Nephron (organoid): Measurements from ENCODE around the gene PITX1.

Experiments used
- H3K27ac Mint-ChIP-seq, 3 experiments: 2 replicates each; pipeline ENCODE4 v1.8.0; 2020; ENCODE audit warnings: mixed read lengths in 3 of 3, mild to moderate bottlenecking in 2 of 3, moderate library complexity in 1 of 3
- H3K27me3 Mint-ChIP-seq: 2 replicates; pipeline ENCODE4 v1.8.0; 2021; ENCODE audit warnings: low read depth, mild to moderate bottlenecking, moderate library complexity, mixed read lengths
- H3K36me3 Mint-ChIP-seq: 2 replicates; pipeline ENCODE4 v1.8.0; 2020; ENCODE audit warnings: low read depth, mixed read lengths
- H3K4me1 Mint-ChIP-seq: 2 replicates; pipeline ENCODE4 v1.8.0; 2020; ENCODE audit warnings: mixed read lengths
- H3K4me3 Mint-ChIP-seq, 3 experiments: 2 replicates each; pipeline ENCODE4 v1.8.0; 2020; ENCODE audit warnings: mild to moderate bottlenecking in 3 of 3, mixed read lengths in 3 of 3, moderate library complexity in 2 of 3
- H3K9me3 Mint-ChIP-seq: 2 replicates; pipeline ENCODE4 v1.8.0; 2020; ENCODE audit warnings: mixed read lengths
- CTCF ChIP-seq, 3 experiments: fragments of 200-600 bp; sonication (generic); IDR thresholded peaks; one replicate each; pipeline ENCODE4 v1.5.0; 2021; ENCODE audit warnings: antibody characterized with exemption in 3 of 3; ENCODE audit not compliant: unreplicated experiment in 3 of 3

The PITX1 gene

DNA sequence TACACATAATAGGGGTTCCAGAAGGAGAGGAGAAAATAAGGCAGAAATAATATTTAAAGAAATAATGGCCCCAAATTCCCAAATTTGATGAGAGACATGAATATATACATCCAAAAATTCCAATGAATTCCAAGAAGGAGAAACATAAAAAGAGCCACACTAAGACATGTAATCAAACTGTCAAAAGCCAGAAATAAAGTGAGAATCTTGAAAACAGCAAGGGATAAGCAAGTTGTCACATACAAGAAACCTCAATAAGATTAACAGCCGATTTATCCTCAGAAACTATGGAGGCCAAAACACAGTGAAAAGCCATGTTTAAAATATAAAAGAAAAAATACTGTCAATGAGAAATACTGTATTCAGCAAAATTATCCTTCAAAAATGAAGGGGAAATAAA, 51.8 kb downstream of the PITX1 start:
- Mint-ChIP-seq H3K27me3 (no peaks in the 10 kb centered on the region), H3K4me3 (no peak overlapping the region), H3K27ac (no peak overlapping the region), H3K4me1 (no peaks in the 10 kb centered on the region), H3K36me3 (peaks cover 16% of the 10 kb centered on the region), H3K9me3 (peaks cover 59% of the 10 kb centered on the region)
- no peak for TF ChIP-seq CTCF (IDR thresholded peaks at IDR 0.05; ENCODE audit: unreplicated experiment in 3 of 3)

DNA sequence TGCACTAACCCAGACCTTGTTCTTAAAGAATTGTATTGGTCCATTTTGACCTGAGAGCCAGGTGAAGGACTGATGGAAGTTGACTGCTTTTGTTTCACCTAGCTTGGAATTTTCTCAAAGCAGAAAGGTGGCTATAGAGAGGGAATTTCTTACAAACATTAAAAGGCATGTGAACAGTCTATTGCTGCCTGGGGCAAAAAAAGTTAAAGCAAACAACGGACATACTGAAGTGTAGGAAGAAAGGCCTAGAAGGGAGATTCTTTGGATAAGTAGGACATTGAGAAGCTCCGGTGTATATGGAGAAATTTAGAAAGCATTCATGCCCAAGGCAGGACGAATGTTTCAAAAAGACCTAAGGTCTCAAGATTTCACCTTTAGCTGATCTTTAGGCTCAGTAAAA, 54.6 kb downstream of the PITX1 start:
- H3K27me3 Mint-ChIP-seq, result no peaks in the 10 kb centered on the region
- peaks cover 73% of the 10 kb centered on the region for H3K9me3 Mint-ChIP-seq
- peaks cover 33% of the 10 kb centered on the region for H3K36me3 Mint-ChIP-seq
- H3K27ac Mint-ChIP-seq, result no peak overlapping the region
- no peak for TF ChIP-seq CTCF (IDR thresholded peaks at IDR 0.05; ENCODE audit: unreplicated experiment in 3 of 3)
- H3K4me3 Mint-ChIP-seq, result no peak overlapping the region
- H3K4me1 Mint-ChIP-seq, result no peaks in the 10 kb centered on the region
